BE2C (cell line): Measurements from ENCODE around the gene TMEM108.

Source experiments
- DNase-seq: peaks from one replicate; pipeline ENCODE4 v3.0.0-alpha.2; 2020
- H3K27me3 ChIP-seq: fragments of 250-450 bp; sonication (Bioruptor Pico); 2 replicates; pipeline ENCODE4 v1.5.1; 2020; ENCODE audit warnings: mild to moderate bottlenecking
- H3K36me3 ChIP-seq: fragments of 250-450 bp; sonication (Bioruptor Pico); 2 replicates; pipeline ENCODE4 v1.5.1; 2020; ENCODE audit warnings: mild to moderate bottlenecking
- H3K4me1 ChIP-seq: fragments of 250-450 bp; sonication (Bioruptor Pico); 2 replicates; pipeline ENCODE4 v1.5.1; 2020
- H3K4me3 ChIP-seq: 2 replicates; pipeline ENCODE4 v1.5.1; 2011; ENCODE audit warnings: low read depth, low read length
- H3K9me3 ChIP-seq: fragments of 250-450 bp; sonication (Bioruptor Pico); 2 replicates; pipeline ENCODE4 v1.5.1; 2020
- TF ChIP-seq, protein P1 (sequence below): IDR thresholded peaks from 2 replicates; pipeline ENCODE4 v1.5.1; 2012; ENCODE audit warnings: mild to moderate bottlenecking, low read depth, low read length

TMEM108 gene

DNA sequence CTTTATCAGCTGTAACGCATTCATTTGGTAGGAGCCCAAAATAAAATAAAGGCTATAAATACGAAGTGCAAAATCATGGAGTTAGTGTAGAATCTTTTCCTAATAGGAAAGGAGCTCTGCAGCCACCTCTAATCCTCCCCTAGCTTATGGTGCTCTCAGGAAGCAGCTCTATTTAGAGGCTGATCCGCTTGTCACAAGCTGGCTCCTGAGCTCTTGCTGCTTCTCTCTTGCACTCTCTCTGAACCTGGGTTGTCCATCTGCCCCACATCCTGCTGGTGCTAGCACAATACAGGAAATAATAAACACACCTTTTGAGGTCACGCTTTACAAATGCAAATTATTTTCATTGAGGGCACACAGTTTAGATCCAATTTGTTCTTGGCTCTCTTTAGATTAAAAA lies 324.3 kb downstream of the TMEM108 start:
- Histone ChIP-seq H3K36me3 (peaks cover 10% of the 10 kb centered on the region), H3K9me3 (no peaks in the 10 kb centered on the region), H3K4me3 (no peak overlapping the region), H3K27me3 (no peaks in the 10 kb centered on the region), H3K4me1 (peaks cover 2% of the 10 kb centered on the region)
- DNase-seq, result no peak
- TF ChIP-seq, protein P1, sequence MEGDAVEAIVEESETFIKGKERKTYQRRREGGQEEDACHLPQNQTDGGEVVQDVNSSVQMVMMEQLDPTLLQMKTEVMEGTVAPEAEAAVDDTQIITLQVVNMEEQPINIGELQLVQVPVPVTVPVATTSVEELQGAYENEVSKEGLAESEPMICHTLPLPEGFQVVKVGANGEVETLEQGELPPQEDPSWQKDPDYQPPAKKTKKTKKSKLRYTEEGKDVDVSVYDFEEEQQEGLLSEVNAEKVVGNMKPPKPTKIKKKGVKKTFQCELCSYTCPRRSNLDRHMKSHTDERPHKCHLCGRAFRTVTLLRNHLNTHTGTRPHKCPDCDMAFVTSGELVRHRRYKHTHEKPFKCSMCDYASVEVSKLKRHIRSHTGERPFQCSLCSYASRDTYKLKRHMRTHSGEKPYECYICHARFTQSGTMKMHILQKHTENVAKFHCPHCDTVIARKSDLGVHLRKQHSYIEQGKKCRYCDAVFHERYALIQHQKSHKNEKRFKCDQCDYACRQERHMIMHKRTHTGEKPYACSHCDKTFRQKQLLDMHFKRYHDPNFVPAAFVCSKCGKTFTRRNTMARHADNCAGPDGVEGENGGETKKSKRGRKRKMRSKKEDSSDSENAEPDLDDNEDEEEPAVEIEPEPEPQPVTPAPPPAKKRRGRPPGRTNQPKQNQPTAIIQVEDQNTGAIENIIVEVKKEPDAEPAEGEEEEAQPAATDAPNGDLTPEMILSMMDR, result no peak

DNA sequence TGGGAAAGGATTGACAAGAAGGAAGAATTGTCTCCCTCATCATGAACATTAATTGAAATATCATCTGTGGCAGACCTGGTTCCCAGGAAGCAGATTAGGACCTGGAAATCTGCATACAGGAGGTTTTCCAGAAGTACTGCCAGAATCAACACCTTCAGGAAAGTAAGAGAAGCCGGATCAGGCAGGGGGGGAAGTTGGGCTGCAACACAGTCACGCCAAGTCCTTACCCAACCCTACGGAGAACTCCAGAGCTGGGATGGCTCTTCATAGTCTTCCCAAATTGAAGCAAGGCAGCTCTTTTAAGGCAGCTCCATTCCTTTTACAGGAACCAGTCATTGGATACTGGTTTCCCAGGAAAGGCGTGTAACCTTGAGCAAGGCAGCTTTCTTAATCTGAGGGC lies 326.5 kb downstream of the TMEM108 start:
- H3K4me1 ChIP-seq, result peaks cover 2% of the 10 kb centered on the region
- DNase-seq, result no peak
- no peaks in the 10 kb centered on the region for H3K9me3 ChIP-seq
- peaks cover 10% of the 10 kb centered on the region for H3K36me3 ChIP-seq
- H3K27me3 ChIP-seq, result no peaks in the 10 kb centered on the region
- H3K4me3 ChIP-seq, result no peak overlapping the region
- TF ChIP-seq, protein P1, result no peak

DNA sequence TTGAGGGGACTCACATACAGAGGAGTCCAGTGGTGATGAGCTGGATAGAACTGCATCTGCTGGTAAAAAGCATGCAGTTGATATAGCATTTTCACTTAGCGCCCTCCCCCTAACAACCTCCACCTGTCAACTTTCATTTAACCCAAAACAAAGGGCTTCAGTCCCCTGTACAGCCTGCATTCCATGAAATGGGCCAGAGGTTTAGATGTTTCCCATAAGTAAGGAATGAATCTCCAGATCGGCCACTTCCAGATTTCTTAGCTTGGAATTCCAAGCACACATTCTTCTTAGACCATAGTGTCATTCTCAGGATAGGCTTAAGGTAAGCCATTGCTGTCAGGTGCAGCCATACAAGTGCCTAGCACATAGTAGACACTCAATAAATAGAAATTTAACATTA lies 328.7 kb downstream of the TMEM108 start:
- Histone ChIP-seq H3K4me3 (no peak overlapping the region), H3K27me3 (no peaks in the 10 kb centered on the region), H3K4me1 (peaks cover 1% of the 10 kb centered on the region), H3K36me3 (peaks cover 10% of the 10 kb centered on the region), H3K9me3 (no peaks in the 10 kb centered on the region)
- no peak for DNase-seq
- TF ChIP-seq, protein P1, result no peak

DNA sequence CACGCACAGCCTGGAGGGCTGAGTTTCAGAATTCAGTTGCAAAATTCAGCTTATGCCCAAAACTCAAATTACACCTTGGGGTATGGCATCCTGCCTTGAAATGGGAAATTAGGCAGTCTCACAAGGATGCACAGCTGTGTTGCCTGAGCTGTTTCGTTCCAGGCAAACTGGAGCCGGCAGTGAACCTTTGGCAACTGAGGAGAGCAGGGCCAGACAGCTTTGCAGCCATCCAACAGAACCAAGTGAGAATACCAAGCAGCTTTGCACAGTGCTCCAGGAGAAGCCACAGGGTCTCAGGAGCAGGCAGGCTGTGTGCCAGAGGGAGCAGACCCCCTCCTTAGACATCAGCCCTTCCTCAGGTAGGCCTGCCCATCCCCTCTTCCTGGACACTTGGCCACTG lies 329.2 kb downstream of the TMEM108 start:
- Histone ChIP-seq H3K9me3 (no peaks in the 10 kb centered on the region), H3K27me3 (no peaks in the 10 kb centered on the region), H3K4me1 (no peaks in the 10 kb centered on the region; the same call in 1 of the 2 replicates), H3K36me3 (peaks cover 10% of the 10 kb centered on the region), H3K4me3 (no peak overlapping the region)
- DNase-seq, result no peak
- TF ChIP-seq, protein P1, result no peak

DNA sequence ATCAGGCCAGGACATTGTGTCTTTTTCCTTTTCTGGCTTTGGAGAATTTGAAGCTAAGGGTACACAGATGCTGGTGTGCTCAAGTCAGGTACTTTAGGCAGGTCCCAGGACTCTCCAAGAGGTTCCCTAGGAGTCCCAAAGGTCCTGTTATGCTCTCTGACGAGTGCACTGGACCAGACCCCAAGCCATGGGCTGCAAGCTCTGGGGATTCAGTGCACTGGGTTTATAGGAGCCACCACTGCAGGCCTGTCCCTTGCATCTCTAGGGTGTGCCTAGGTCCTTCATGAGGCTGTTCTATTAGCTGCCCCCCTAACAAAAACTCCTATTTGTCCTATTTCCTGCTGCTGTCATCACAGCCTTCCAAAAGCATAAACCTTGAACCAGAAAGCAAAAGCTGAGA lies 329.8 kb downstream of the TMEM108 start:
- no peaks in the 10 kb centered on the region for H3K27me3 ChIP-seq
- H3K9me3 ChIP-seq, result no peaks in the 10 kb centered on the region
- peaks cover 10% of the 10 kb centered on the region for H3K36me3 ChIP-seq
- DNase-seq, result no peak
- H3K4me1 ChIP-seq, result no peaks in the 10 kb centered on the region; the same call in 1 of the 2 replicates
- H3K4me3 ChIP-seq, result no peak overlapping the region
- TF ChIP-seq, protein P1, result no peak

DNA sequence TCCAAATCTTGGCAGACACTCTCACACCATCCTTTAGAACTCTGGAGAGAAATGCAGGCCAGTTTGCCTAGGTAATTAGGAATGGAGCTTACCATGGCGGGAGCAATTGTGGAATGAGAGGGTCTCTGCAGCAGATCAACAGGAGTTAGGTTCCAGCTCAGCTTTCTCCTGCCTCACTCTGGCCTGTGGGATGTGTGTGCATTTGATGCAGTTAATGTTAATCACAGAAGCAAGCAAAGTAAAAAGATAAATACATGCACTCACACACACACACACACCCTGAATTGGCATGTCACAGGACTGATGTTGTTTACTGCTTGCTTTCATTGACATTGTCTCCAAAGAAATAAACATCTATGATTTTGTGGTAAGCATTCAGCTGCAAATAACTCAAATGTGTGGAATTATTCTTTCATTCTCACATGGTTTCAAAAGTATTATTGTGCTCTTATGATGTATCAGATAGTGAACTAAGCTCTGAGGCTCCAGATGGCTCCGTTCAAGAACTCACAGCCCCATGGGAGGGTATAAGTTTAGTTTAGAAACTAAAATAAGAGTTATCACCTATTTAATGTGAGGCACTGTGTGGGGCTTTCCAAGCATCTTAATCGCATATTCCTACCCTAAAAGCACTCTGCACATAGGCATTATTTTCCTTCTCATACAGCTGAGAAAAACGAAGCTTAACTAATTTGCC lies 330.3 kb downstream of the TMEM108 start:
- no peak for DNase-seq
- no peaks in the 10 kb centered on the region for H3K9me3 ChIP-seq
- peaks cover 10% of the 10 kb centered on the region for H3K36me3 ChIP-seq
- TF ChIP-seq, protein P1, result no peak
- no peaks in the 10 kb centered on the region for H3K27me3 ChIP-seq
- H3K4me1 ChIP-seq, result no peaks in the 10 kb centered on the region; the same call in 1 of the 2 replicates
- H3K4me3 ChIP-seq, result no peak overlapping the region
